GM12875 (cell line): ENCODE results near the gene PIGA.
A peak's percentile ranks its signal among the peaks of the same experiment; 100 is the strongest.

ENCODE experiments used
- H3K4me3 ChIP-seq: one replicate; pipeline ENCODE4 v1.5.1; 2011; ENCODE audit warnings: low read depth, low read length, control low read depth
- TF ChIP-seq, protein P1 (sequence below): IDR thresholded peaks from 2 replicates; pipeline ENCODE4 v1.5.1; 2011; ENCODE audit warnings: low read depth, mild to moderate bottlenecking, control low read depth, inconsistent platforms, low read length, moderate library complexity, borderline replicate concordance; ENCODE audit not compliant: insufficient read depth

Gene PIGA

DNA sequence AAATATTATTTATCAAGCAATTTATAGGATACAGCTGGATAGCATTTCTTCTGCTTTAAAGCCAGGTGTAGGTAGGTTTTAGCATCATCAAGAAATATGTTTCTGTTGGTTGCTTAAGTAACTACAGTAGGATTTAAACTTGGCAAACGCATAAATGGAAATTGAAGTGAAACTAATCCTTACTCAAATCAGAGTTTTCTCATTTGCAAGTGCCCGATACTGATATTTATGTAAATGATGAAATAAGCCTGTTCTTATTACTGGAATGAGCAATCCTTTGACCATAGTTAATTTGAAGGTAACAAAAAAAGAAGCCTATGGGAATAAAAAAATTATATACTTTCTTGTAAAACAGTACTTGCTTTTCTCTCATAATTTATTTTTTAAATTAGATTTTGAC, 23.2 kb upstream of the PIGA start:
- no peak overlapping the region for H3K4me3 ChIP-seq
- TF ChIP-seq, protein P1, sequence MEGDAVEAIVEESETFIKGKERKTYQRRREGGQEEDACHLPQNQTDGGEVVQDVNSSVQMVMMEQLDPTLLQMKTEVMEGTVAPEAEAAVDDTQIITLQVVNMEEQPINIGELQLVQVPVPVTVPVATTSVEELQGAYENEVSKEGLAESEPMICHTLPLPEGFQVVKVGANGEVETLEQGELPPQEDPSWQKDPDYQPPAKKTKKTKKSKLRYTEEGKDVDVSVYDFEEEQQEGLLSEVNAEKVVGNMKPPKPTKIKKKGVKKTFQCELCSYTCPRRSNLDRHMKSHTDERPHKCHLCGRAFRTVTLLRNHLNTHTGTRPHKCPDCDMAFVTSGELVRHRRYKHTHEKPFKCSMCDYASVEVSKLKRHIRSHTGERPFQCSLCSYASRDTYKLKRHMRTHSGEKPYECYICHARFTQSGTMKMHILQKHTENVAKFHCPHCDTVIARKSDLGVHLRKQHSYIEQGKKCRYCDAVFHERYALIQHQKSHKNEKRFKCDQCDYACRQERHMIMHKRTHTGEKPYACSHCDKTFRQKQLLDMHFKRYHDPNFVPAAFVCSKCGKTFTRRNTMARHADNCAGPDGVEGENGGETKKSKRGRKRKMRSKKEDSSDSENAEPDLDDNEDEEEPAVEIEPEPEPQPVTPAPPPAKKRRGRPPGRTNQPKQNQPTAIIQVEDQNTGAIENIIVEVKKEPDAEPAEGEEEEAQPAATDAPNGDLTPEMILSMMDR = no peak

DNA sequence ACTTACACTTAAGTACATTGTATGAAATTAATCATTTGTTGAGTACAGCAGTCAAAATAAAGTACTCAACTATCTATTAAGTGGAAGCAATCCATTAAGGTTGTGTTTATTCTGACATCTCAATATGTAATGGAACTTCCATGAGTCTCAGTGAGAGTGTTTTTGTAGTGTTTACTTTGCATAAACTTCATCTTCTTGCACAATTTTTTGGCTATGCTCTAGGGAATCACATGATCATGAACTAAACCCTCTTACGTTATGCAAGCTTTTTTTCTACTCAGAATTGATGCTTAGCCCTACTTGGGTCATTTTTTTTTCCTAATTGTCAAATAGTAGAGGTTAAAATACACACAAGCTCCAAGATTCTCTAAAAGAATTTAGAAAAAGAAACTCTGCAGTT, 21.1 kb upstream of the PIGA start:
- H3K4me3 ChIP-seq = no peak overlapping the region
- TF ChIP-seq, protein P1 = no peak

DNA sequence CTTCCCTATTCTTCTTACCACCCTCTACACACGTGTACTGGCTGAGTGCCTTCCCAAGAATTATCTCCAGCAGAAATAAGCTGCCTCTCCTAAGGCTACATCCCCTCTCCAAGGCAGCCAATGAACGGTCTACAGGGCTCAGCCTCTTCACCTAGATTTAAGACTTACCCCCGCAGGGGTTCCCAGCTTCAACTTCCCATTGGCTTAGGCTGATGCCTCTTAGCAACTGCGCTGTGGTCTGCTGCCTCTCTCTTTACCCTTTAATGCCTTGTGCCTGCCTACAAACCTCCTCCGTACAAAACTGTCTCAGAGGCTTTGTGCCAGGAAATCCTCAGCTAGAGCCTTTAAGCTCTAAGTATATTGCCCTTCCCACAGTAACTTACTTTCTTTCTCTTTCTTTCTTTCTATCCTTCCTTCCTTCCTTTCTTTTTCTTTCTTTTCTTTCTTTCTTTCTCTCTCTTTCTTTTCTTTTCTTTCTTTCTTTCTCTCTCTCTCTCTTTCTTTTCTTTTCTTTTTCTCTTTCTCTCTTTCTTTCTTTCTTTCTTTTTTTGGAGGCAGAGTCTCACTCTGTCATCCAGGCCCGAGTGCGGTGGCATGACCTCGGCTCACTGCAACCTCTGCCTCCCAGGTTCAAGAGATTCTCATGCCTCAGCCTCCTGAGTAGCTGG, 15.1 kb upstream of the PIGA start:
- TF ChIP-seq, protein P1 = no peak
- no peak overlapping the region for H3K4me3 ChIP-seq

DNA sequence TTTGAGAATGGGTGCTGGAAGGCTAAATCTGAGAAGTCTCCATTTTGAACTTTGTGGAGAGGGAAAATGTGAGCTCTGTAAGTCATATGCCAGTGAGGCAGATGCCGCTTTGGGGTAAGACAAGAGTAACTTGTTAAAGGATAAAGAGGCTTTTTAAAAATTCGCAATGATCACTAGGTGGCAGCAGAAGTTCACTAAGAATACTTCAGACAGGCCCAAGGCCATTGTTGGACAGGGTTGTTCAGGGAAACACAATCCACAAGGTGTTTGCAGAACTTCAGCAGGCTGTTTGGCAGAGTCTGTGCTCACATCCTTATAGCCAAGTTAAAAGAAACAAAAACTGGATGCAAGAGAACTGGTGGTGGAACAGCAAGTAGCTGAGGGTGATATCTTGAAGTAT, 13.7 kb upstream of the PIGA start:
- TF ChIP-seq, protein P1 = peak; percentile 36; the same call in 1 of the 2 replicates
- H3K4me3 ChIP-seq = no peak overlapping the region

DNA sequence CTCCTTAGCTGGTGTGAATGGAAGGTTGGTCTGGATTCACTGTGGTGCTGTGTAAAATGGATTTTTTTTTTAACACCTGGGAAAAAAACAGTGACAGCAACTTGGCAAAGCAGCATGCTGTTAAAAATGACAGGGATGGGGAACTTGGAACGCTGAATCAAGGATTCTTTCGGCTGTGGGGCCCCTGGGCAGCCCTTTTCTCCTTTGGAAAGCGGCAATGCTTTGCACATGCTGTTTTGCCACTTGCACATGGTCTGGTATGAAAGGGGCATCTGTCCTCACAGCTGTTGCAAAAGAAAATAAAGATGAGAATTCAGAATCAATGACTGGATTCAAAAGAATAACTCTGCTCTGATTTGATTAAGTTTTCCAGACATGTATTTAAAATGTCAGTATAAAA, 10.7 kb upstream of the PIGA start:
- TF ChIP-seq, protein P1 = no peak
- no peak overlapping the region for H3K4me3 ChIP-seq

DNA sequence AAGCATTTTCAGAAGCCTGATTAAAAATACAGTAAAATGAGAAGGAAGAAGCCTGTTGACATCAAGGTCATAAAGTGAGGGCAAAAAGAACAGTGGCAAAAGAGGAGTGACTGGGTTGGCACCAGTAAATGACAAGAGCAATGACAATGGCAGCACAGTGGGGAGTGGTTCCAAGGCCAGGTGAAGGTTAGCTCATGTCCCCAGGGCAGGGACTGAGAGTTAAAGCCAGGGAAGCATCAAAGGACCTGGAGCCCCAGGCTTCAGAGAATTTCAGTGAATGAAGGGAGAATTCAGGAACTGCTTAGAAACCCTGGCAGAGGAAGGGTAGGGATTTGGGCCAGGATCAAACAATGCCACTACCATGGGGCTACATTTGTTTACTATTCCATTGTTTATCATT, 8.8 kb upstream of the PIGA start:
- H3K4me3 ChIP-seq = no peak overlapping the region
- TF ChIP-seq, protein P1 = no peak

DNA sequence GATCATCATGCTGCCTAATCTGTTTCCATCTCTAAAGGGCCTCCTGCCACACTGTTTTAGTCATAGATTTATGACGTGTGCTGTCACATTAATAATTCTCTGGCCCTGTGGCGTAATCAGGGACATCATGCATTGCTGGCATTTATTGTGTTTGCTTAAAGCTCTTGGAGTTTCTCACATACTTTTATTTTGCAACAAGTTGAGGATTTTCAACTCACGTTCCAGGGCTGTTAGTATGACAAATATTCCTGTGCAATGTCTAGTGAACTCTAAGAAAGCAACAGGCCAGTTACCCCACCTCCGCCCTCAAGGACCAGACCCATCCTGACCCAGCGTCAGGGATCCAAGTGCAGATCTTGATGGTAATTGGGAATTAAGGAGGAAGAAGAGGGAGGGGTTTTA, 7.8 kb upstream of the PIGA start:
- TF ChIP-seq, protein P1 = no peak
- H3K4me3 ChIP-seq = no peak overlapping the region
